ENCODE data around the gene BAIAP2L1.

The BAIAP2L1 gene

DNA sequence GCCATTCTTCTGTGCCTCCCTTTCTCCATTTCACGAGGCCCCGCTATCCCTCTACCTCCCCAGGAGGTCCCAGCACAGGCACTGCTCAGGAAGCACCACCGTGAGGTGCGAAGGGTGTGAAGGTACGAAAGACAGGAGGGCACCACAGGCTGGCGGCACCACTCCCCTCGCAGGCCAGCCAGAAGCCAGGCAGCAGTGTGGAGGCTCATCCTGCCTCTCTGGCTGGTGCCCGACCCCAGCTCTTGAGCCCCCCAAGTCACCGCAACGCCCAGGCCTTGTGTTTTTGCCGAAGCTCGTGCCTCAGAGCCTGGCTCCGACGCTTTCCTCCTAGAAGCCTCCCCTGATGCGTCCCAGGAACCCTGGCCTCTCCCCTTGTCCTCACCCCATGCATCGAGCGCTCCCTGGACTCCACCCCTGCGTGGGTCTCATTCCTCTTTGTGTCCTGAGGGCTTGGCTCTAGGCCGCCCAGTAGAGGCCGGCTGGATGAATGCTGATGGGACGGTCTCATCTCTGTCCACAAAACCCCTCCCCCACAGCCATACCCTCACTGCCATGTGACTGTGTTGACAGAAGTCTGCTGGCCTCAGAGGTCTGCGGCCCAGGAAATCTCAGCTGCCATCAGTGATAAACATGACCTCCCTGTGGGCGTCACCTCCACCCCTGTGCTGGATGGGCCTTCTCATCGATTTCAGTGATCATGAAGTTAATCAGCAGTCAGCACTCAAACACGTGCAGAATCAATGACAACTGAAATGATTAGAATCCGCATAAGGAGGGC, 100.1 kb downstream of the BAIAP2L1 start:
- no peak for FAIRE-seq
- no peak for DNase-seq (ENCODE audit: extremely low spot score, insufficient read length, low read depth)

DNA sequence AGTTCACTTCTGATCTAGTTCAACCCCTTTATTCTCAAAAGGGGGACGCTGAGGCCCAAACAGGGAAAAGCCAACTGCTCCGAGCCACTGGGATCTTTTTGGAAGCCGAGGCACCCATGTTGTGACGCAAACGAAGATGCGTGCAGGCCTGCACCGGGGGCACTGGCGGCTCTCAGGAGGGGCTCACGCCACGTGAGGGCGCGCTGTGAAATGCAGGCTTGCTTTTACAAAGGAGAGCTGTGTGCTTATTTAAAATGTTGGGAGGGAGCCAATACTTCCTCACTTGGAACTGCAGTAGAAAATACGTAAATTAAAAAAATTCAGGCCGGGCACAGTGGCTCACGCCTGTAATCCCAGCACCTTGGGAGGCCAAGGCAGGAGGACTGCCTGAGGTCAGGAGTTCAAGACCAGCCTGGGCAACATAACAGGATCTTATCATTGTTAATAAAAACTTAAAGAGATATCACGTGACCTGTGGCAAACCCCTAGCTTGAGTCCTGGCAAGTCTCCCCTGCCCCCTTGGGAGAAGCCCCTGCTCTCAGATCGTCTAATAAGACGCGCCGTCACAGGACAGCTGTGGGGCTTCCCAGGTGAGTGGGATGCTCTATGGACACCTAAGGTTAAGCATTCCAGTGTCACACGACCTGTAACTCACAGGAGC, 103.1 kb downstream of the BAIAP2L1 start:
- no peak for FAIRE-seq
- no peak for DNase-seq (ENCODE audit: extremely low spot score, insufficient read length, low read depth)

DNA sequence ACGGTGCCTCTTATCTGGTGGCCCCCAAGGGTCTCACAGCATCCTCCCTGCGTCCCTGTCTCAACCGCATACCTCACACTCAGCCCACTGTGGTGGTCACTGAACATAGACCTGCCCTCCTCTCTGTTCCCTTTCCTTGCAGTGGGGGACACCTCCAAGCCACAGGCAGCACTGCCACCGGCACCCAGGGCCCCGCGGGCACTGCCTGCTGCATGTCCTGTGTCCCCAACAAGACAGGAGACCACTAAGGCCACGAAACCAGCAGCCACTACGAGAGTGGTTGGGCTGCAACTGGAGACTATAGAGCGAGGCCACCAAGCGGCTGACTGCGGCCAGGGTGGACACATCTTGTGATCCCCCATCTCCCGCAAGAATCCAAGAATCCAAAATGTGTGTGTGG, 104.1 kb downstream of the BAIAP2L1 start:
- DNase-seq (ENCODE audit: extremely low spot score, insufficient read length, low read depth) (no peak), FAIRE-seq (no peak)

DNA sequence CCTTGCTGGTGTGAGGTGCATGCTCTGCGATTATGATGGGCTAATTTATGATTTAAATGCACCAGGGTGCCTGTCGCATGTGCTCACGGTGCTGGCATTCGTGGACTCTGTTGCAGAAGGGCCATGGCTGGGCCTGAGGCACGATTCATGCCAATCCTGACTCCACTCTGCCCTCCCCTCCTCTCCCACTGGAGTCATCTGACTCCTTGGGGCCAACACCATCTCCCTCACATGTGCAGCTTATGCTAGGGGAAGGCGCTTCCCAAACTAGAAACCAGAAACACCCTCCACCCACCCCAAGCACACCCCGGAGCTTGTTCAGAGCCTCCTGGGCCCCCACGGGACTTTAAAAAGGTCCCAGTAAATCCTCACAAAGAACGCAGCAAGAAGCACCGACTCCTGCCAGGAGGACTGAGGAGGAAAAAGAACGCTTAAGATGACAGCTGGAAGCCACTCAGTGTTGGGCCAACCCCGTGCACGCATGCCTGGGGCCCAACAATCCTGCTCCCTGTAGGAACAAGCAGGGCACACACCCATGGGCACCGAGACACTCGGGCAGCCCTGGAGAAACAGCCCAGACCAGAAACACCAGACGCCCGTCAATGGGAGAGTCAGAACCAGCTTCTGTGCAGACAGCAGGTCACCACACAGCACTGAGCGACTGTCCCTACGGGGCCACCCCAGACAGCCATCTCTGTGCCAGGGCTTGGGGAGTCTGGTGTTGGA, 105.3 kb downstream of the BAIAP2L1 start:
- DNase-seq (ENCODE audit: extremely low spot score, insufficient read length, low read depth) (no peak), FAIRE-seq (no peak)

DNA sequence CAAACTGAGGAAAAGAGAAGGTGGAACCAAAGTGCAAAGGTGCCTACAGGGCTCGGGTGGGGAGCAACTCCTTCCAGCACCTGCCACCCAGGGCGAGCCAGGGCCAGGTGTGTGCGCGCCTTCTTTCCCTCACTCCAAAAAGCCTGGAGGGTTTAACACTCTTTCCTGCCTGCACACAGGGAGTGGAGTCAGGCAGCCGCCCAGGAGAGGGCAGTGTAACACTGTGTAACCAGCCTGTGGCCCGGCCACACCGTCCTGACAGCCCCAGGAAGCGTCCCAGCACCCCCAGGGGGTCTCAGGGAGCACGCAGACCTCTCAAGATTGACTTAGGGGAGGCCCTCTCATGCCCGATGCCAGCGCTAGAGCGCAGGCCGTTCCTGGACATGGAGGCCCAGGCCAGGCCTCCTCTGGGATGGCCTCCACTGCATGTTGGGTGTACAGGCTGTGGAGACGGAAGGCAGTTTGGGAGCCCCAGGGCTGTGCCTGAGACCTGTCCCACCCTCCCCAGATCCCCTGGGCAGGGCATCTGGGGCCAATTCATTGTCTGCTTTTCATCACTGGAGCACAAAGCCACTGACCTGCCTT, 106.0 kb downstream of the BAIAP2L1 start:
- FAIRE-seq, result no peak
- peak; percentile 58 for DNase-seq (ENCODE audit: extremely low spot score, insufficient read length, low read depth)

DNA sequence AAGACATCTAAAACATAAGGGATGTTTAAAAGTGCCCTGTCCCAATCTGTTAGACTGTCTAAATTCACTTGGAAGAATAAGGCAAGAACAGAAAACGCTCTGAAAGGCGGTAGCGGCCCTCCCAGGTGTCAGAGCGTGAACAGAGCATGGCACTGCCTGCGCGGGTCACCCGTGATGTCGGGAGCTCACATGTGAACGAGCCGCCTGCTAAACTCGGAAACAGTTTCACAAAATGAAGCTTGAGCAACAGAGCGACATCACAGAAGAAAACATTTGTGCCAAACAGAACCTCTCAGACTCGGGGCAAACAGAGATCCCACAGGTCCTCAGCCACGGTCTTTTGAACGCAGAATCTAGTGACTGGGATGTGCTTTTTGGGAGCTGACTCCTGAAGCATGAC, 106.6 kb downstream of the BAIAP2L1 start:
- DNase-seq (ENCODE audit: extremely low spot score, insufficient read length, low read depth), result no peak
- no peak for FAIRE-seq

DNA sequence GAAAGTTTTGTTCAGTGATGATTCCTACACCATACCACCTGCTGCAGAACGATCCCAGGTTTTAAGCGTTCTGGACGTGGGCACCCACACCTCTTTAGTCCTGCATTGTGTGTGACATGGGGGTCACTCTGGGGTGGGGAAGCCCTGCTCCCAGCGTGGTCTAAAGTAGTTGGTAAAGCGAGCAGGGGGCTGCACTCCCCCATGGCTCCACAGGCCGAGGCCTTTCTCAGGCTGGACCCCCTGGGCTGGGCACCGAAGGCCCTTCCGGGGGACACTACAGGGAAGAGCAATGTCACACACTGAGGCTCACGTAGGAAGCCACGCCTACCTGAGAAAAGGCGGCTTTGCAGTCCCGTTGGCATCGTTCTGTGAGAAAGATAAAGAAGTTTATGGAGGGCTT, 107.1 kb downstream of the BAIAP2L1 start:
- FAIRE-seq (no peak), DNase-seq (ENCODE audit: extremely low spot score, insufficient read length, low read depth) (no peak)

DNA sequence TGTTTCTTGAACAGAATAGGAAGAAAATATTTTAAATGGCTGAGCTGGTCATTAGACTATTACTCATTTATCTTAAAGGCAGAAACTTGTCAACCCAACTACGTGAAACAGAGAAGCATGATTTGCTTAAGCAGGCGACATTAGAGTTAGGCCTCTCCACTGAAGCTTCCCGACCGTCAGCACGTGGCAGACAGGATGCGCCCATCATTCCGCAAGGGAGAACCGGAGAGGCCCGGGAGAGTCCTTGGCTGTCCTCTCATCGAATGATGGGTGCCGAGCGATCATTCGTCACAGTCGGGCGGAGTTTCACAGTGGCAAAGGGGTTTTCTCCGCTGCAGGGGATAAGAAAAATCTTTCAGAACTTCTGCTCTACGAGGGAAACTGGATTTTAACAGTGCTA, 107.6 kb downstream of the BAIAP2L1 start:
- DNase-seq (ENCODE audit: extremely low spot score, insufficient read length, low read depth), result no peak
- no peak for FAIRE-seq

DNA sequence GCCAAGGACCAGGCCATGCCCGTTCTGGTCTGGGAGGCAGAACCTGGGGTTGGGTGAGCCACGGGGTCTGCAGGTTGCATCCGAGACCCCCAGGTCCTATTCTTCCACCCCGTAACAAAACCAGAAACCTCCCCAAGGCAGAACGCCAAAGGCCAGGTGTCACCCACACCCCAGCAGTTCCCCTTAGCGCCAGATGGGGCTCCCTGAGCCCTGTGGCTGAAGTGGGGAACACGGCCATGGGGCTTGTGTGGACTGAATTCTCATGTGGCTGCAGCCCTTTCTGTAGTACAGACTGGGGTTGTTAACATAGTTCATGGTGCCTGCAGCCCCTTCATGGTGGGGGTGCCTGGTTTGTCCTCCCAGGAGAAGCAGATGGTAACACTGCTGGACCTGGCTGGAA, 109.2 kb downstream of the BAIAP2L1 start:
- no peak for FAIRE-seq
- no peak for DNase-seq (ENCODE audit: extremely low spot score, insufficient read length, low read depth)

DNA sequence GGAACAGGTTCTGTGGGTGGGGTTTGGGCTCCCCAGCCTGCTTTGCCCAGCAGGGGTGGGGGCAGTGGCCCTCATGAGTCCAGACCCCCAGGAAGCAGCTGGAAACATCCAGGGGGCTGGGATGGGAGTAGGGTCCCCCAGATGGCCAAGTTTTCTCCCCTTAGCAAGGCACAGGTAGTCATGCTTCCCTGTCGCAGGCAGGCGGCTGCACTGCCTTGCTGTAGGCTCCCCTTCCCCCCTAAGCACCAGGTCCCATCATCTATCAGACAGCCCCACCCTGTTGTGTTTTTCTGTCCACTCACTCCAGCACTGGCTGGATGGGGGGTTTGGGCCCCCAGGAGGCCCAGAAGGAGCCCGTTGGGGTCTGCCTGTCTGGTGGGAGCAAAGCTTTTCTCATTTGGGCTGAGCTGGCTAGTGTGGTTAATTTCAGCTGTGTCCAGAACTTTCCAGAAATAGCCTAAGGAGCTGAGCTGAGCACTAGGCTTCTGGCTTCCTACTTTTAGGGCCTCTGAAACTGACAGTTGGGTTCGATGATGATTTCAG, 111.5 kb downstream of the BAIAP2L1 start:
- DNase-seq (ENCODE audit: extremely low spot score, insufficient read length, low read depth) (no peak), FAIRE-seq (no peak)

DNA sequence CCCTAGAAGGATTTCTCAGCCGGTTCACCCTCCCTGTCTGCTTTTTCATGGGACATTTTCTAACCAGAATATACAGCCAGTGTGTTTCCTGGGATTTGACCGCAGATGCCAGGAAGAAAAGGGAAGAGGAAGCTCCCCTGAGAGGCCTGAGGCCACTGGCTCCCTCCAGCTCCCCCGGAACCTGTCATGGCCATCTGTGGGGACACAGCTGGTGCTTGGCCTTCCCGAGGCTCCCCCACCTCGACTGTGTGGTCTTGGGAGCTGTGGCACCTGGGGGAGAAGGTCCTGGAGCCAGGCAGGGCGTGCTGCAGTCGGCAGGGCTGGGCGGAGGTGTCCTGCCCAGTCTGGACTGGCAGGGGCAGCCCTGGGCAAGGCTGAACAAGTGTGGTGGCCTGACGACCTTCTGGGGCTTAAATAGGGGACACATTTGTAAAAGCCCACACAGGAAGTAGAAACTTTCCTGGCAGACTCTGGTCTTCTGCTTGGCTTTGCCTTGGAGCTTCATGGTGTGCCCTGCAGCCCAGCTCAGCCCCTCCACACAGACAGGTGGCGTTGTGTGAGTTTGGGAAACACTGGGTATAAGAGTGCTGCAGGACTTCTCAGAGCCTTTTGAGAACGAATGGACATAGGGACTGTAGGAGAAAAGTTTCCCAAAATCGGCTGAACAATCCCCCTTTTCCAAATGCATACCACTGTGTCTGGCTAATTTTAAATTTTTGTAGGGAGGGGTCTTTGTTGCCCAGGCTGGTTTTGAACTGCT, 112.6 kb downstream of the BAIAP2L1 start:
- FAIRE-seq (no peak), DNase-seq (ENCODE audit: extremely low spot score, insufficient read length, low read depth) (no peak)

DNA sequence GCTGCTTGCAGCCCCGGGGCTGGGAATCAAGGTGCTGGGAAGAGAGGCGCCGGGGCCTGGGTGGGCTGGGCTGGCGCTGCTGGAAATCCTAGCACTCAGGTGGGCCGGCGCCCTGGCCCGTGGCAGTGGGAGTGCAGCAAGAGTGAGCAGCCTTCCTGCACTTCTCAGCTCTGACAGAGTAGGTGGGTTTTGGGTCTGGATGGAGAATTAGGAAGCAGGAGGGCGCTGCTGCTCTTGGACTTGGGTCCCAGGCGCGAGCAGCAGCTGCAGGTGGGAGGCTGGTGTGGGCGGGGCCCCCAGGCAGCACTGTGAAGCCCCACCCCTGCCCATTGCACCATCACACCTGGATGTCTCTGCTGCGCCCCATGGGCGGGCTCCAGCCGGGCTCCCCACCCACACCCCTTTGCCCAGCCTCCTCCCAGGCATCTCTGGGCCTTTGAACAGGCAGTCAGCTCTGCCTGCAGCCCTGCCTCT, 113.4 kb downstream of the BAIAP2L1 start:
- DNase-seq (ENCODE audit: extremely low spot score, insufficient read length, low read depth), result no peak
- FAIRE-seq, result no peak

DNA sequence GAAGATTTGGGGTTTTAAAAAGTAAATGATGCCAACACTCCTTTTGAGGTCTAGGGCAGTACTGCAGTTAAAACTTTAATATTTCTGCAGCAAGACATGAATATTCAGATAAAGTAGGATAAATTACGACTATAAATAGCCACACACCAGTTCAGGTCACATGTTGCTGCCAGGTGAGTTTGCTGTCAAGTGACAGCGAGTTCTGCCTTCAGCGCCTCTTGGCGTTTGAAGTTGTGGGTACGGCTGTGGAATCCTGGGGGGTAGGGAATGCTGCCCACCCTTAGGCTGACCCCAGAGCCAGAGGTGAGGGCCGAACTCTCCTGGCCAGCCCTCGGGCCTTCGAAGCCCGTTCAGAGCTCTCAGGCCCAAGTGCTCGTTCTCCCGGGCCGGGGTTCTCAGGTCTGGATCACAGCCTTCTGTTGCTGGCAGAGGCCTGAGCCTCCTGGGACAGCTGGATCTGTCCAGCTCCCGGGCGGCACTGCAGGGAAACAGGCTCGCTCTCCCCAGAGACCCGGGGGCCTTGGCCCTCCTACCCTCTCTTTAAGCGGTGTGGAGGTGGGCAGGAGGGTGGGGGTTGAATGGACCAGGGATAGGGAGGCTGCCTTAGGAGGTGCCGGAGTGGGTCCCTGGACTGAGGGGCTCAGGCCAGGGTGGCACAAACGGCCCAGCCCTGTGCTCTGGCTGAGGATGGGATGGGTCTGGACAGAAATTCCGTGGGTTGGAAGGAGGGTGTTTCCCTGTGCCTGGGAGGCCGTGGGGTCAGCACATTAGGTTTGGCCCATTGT, 114.0 kb downstream of the BAIAP2L1 start:
- DNase-seq (ENCODE audit: extremely low spot score, insufficient read length, low read depth), result no peak
- no peak for FAIRE-seq

DNA sequence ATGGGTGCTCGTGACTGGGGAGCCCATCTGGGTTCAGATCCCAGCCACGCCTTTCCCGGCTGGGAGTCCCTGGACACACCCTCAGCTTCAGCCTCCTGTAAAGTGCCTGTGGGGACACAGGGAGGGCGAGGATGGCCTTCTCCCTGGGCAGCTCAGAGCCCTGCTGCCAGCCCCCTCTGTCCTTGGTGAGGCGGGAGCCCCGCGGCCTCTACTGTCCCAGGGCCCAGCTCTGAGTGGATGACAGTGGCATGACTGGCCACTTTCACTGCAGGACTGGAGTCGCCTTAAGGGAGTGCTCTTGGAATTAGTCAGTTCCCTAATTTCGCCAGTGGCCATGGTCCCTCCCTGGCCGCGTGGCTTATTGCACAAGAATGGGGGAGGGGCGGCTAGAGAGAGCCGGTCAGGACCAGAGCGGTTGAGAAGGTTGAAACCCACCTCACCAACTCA, 114.8 kb downstream of the BAIAP2L1 start:
- FAIRE-seq (no peak), DNase-seq (ENCODE audit: extremely low spot score, insufficient read length, low read depth) (no peak)

DNA sequence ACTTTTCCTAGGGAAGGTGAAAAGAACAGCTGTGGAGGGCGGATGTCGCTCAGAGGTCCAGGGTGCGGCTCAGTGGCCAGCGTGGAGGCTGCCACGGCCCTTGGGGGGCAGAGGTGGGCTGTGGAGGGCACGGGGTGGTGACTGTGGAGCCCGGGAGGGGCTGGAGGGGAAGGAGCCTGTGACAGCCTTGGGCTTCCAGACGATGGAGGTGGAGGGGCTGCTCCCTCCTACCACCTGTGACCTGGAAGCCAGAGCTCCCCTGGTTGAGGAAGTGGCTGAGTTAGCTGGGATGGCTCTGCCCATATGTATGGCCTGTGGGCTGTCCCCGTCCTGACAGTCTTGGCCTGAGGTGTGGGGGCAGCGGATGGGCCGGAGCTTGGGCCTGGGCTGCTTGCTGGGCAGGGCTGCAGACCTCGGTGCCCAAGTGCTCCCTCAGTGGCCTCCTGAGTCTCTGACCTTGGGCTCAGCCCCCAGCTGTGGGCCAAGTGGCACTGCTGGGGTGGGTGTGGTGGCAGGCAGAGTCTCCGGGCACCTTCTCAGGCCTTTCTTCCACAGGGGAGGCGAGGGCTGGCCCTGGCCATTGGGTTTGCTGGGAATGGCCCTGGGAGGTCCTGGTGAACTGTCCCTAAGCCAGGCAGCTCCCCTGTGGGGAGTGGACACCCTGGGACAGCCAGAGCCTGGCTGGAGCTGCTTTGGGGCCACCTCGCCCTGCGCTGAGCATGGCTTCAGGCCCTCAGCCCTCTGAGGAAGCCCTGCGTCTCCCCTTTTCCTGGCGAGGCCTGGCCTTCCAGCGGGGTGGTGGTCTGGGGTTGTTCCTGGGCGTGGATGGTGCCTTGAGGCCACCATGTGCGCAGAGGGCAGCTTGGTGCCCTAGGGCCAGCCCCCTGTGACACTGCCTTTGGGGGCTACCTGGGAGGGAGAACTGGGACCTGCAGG, 115.5 kb downstream of the BAIAP2L1 start:
- FAIRE-seq, result no peak
- no peak for DNase-seq (ENCODE audit: extremely low spot score, insufficient read length, low read depth)

DNA sequence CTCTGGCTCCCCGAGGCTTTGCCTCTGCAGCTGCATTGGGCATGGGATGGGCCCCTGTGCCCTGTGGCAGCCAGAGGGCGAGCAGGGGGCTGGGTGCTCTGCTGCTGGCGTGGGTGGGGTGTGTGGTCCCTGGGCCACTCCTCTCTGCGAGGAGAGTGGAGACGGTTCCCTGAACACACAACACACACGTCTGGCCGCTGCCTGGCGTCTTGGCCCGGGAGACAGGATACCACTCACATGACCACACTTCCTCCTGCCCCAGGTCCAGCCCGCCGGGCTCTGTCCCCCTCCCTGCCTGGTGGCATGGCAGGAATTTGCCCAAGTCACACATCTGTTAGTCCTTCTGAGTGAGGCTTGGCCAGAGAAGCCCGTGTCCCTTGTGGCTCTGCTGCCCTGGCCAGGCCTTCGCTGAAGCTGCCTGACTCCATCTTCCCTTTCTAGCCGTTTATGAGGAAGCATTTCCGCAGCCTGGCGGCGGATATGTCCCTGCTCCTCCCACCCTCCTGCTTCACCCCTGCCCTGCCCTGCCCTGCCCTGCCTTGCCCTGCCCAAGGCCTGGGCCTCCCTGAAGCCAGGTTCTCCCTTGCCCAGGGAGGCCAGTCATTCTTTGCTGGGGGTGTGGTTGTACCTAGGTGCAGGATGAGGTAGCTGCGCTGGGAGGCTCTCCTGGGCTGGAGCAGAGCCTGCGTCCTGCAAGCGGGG, 116.4 kb downstream of the BAIAP2L1 start:
- DNase-seq (ENCODE audit: extremely low spot score, insufficient read length, low read depth) (no peak), FAIRE-seq (no peak)

DNA sequence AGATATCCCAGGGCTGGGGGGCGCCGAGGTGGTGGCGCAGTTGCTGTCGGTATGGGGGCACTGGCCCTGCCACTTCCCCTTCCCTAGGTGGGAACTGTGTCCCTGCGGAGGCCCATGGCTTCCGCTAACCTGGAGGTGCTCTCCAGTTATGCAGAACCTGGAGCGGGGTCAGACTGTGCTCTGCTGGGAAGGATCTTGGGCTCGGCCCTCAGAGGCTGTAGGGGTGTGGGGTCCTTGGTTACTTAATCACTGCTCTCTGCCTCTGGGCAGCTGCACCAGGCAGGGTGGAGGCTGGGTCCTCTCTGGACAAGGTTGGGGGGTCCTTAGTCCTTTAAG, 117.0 kb downstream of the BAIAP2L1 start:
- DNase-seq (ENCODE audit: extremely low spot score, insufficient read length, low read depth) (no peak), FAIRE-seq (no peak)
